WTC11 (cell line): ENCODE data around the gene CSH1.

ENCODE experiments used
- ESRRA ChIP-seq: sonication (generic); formaldehyde crosslinking; IDR thresholded peaks from 2 replicates; pipeline ENCODE4 v1.8.1; 2022; ENCODE audit warnings: mild to moderate bottlenecking, missing genetic modification reagents, borderline replicate concordance
- TF ChIP-seq, protein P1 (sequence below): fragments of 200-600 bp; IDR thresholded peaks from 2 replicates; pipeline ENCODE4 v1.8.0; 2022; ENCODE audit warnings: antibody characterized with exemption

DNA sequence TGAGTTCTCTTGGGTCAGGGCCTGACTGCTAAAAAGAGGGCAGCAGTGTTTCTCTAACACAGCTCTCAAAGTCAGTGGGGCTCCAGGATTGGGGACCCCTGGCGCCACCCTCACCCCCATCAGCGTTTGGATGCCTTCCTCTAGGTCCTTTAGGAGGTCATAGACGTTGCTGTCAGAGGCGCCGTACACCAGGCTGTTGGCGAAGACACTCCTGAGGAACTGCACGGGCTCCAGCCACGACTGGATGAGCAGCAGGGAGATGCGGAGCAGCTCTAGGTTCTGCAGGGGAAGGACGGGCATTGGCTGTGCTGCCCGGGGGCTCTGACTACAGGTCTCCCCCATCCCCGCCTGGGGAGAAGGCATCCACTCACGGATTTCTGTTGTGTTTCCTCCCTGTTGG lies 21.3 kb upstream of the CSH1 start:
- TF ChIP-seq, protein P1, sequence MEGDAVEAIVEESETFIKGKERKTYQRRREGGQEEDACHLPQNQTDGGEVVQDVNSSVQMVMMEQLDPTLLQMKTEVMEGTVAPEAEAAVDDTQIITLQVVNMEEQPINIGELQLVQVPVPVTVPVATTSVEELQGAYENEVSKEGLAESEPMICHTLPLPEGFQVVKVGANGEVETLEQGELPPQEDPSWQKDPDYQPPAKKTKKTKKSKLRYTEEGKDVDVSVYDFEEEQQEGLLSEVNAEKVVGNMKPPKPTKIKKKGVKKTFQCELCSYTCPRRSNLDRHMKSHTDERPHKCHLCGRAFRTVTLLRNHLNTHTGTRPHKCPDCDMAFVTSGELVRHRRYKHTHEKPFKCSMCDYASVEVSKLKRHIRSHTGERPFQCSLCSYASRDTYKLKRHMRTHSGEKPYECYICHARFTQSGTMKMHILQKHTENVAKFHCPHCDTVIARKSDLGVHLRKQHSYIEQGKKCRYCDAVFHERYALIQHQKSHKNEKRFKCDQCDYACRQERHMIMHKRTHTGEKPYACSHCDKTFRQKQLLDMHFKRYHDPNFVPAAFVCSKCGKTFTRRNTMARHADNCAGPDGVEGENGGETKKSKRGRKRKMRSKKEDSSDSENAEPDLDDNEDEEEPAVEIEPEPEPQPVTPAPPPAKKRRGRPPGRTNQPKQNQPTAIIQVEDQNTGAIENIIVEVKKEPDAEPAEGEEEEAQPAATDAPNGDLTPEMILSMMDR = no peak
- TF ChIP-seq ESRRA (CRISPR knock-in tag) = no peak
